HepG2 (cell line): ENCODE data around the gene RBAK. TPM values are rescaled to one million over a fixed set of nuclear protein-coding genes. Genes with fewer than 3 reads are reported as not detected.

Source experiments
- CCAR2 ChIP-seq: fragments of 200-400 bp; formaldehyde crosslinking; optimal IDR thresholded peaks from 2 replicates; pipeline ENCODE3; 2018; ENCODE audit warnings: low read depth, mild to moderate bottlenecking, low read length, moderate library complexity
- DNMT3B ChIP-seq: conservative IDR thresholded peaks from 2 replicates; pipeline ENCODE4 v1.6.1; 2016; ENCODE audit warnings: missing biosample characterization, control low read depth
- FOXA1 ChIP-seq, 2 experiments: fragments of 450-650 bp in 1 of 2; sonication (generic) in 1 of 2; formaldehyde crosslinking in 1 of 2; IDR thresholded peaks; 2 replicates each; pipeline versions ENCODE4 v1.4.0 to v1.6.1; 2016 to 2020; ENCODE audit warnings: missing genetic modification reagents in 1 of 2
- HMG20A ChIP-seq: IDR thresholded peaks from 2 replicates; pipeline ENCODE4 v1.6.1; 2016; ENCODE audit warnings: borderline replicate concordance
- POLR2AphosphoS5 ChIP-seq: IDR thresholded peaks from 2 replicates; pipeline ENCODE4 v1.6.1; 2012; ENCODE audit warnings: low read depth, low read length
- SAP130 ChIP-seq: IDR thresholded peaks from 2 replicates; pipeline ENCODE4 v1.6.1; 2016; ENCODE audit warnings: low read depth
- SOX5 ChIP-seq: IDR thresholded peaks from 2 replicates; pipeline ENCODE4 v1.6.1; 2016; ENCODE audit warnings: borderline replicate concordance
- TBX3 ChIP-seq: fragments of 450-650 bp; IDR thresholded peaks from 2 replicates; pipeline ENCODE4 v1.6.1; 2017; ENCODE audit warnings: antibody characterized with exemption, mild to moderate bottlenecking, inconsistent platforms, borderline replicate concordance
- ZBTB42 ChIP-seq: sonication (generic); formaldehyde crosslinking; IDR thresholded peaks from 2 replicates; pipeline ENCODE4 v1.5.0; 2020; ENCODE audit warnings: mild to moderate bottlenecking, missing genetic modification reagents
- ZNF235 ChIP-seq: sonication (generic); formaldehyde crosslinking; IDR thresholded peaks from 2 replicates; pipeline ENCODE4 v1.8.1; 2023; ENCODE audit warnings: mild to moderate bottlenecking, missing genetic modification reagents, borderline replicate concordance
- ZNF292 ChIP-seq: sonication (generic); formaldehyde crosslinking; IDR thresholded peaks from 2 replicates; pipeline ENCODE4 v1.8.1; 2022; ENCODE audit warnings: mild to moderate bottlenecking, low read depth, missing genetic modification reagents, borderline replicate concordance
- ZNF83 ChIP-seq: sonication (generic); formaldehyde crosslinking; IDR thresholded peaks from 2 replicates; pipeline ENCODE4 v1.4.0; 2020; ENCODE audit warnings: missing genetic modification reagents, mild to moderate bottlenecking, borderline replicate concordance
- polyA plus RNA-seq, 8 experiments: library from polyadenylated mRNA; depleted of rRNA in 3 of 8; stranded (reverse) in 7 of 8; unstranded in 1 of 8; fragments of >200 nt; fragmentation: Illumina TruSeq in 4 of 8; extraction: Trizol in 4 of 8; gene quantifications; 2 replicates each; pipeline versions ENCODE4 v1.2.1 to v1.2.3, GENCODE V29; 2011 to 2016; ENCODE audit warnings: low read depth in 4 of 8, missing spikeins in 1 of 8, mixed read lengths in 1 of 8; ENCODE audit not compliant: insufficient read depth in 1 of 8
- total RNA-seq, 5 experiments: library from RNA; depleted of rRNA; stranded (reverse); fragments of >200 nt; fragmentation: Illumina TruSeq; extraction: Trizol; gene quantifications; 2 replicates each; pipeline ENCODE4 v1.2.3, GENCODE V29; 2016; ENCODE audit warnings: low read depth in 1 of 5
- TF ChIP-seq, protein P1 (sequence below): sonication (generic); formaldehyde crosslinking; IDR thresholded peaks from 2 replicates; pipeline ENCODE4 v1.9.0; 2021; ENCODE audit warnings: missing genetic modification reagents, borderline replicate concordance
- TF ChIP-seq, protein P2 (sequence below): sonication (generic); formaldehyde crosslinking; IDR thresholded peaks from 2 replicates; pipeline ENCODE4 v1.8.0; 2022; ENCODE audit warnings: mild to moderate bottlenecking, missing genetic modification reagents; ENCODE audit not compliant: insufficient replicate concordance
- TF ChIP-seq, protein P3 (sequence below): sonication (generic); formaldehyde crosslinking; IDR thresholded peaks from 2 replicates; pipeline ENCODE4 v1.4.0; 2020; ENCODE audit warnings: mild to moderate bottlenecking, low read depth, missing genetic modification reagents
- TF ChIP-seq, protein P4 (sequence below): sonication (generic); formaldehyde crosslinking; IDR thresholded peaks from 2 replicates; pipeline ENCODE4 v1.5.1; 2020; ENCODE audit warnings: mild to moderate bottlenecking, moderate library complexity, missing genetic modification reagents

RBAK gene
- total and polyA plus RNA-seq, 2 of the 13 experiments (the other 11 are each of a cell fraction or from before 2014, with no cell fraction given), result 4.4 to 11.8 TPM

DNA sequence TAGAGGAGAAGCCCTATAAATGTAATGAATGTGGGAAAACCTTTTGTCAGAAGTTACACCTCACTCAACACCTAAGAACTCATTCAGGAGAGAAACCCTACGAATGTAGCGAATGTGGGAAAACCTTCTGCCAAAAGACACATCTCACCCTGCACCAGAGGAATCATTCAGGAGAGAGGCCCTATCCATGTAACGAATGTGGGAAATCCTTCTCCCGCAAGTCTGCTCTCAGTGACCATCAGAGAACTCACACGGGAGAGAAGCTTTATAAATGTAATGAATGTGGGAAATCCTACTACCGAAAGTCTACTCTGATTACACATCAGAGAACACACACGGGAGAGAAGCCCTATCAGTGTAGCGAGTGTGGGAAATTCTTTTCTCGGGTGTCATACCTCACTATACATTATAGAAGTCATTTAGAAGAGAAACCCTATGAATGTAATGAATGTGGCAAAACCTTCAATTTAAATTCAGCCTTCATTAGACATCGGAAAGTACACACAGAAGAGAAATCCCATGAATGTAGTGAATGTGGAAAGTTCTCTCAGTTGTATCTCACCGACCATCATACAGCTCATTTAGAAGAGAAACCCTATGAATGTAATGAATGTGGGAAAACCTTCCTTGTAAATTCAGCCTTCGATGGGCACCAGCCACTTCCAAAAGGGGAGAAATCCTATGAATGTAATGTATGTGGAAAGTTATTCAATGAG, 18.9 kb downstream of the RBAK start (continued):
- TF ChIP-seq, protein P1, sequence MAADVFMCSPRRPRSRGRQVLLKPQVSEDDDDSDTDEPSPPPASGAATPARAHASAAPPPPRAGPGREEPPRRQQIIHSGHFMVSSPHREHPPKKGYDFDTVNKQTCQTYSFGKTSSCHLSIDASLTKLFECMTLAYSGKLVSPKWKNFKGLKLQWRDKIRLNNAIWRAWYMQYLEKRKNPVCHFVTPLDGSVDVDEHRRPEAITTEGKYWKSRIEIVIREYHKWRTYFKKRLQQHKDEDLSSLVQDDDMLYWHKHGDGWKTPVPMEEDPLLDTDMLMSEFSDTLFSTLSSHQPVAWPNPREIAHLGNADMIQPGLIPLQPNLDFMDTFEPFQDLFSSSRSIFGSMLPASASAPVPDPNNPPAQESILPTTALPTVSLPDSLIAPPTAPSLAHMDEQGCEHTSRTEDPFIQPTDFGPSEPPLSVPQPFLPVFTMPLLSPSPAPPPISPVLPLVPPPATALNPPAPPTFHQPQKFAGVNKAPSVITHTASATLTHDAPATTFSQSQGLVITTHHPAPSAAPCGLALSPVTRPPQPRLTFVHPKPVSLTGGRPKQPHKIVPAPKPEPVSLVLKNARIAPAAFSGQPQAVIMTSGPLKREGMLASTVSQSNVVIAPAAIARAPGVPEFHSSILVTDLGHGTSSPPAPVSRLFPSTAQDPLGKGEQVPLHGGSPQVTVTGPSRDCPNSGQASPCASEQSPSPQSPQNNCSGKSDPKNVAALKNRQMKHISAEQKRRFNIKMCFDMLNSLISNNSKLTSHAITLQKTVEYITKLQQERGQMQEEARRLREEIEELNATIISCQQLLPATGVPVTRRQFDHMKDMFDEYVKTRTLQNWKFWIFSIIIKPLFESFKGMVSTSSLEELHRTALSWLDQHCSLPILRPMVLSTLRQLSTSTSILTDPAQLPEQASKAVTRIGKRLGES (CRISPR knock-in tag), result no peak
- TF ChIP-seq ZBTB42 (CRISPR knock-in tag) (no peak), CCAR2 (no peak), ZNF235 (no peak), SAP130 (CRISPR knock-in tag) (no peak), TBX3 (no peak), FOXA1 (IDR thresholded peaks at IDR 0.05) (no peak), FOXA1 (CRISPR knock-in tag; IDR thresholded peaks at IDR 0.05) (no peak), SOX5 (no peak), POLR2AphosphoS5 (no peak), DNMT3B (CRISPR knock-in tag) (no peak), HMG20A (no peak), ZNF83 (CRISPR knock-in tag) (no peak), ZNF292 (no peak)
- TF ChIP-seq, protein P2, sequence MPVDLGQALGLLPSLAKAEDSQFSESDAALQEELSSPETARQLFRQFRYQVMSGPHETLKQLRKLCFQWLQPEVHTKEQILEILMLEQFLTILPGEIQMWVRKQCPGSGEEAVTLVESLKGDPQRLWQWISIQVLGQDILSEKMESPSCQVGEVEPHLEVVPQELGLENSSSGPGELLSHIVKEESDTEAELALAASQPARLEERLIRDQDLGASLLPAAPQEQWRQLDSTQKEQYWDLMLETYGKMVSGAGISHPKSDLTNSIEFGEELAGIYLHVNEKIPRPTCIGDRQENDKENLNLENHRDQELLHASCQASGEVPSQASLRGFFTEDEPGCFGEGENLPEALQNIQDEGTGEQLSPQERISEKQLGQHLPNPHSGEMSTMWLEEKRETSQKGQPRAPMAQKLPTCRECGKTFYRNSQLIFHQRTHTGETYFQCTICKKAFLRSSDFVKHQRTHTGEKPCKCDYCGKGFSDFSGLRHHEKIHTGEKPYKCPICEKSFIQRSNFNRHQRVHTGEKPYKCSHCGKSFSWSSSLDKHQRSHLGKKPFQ (CRISPR knock-in tag), result no peak
- TF ChIP-seq, protein P3, sequence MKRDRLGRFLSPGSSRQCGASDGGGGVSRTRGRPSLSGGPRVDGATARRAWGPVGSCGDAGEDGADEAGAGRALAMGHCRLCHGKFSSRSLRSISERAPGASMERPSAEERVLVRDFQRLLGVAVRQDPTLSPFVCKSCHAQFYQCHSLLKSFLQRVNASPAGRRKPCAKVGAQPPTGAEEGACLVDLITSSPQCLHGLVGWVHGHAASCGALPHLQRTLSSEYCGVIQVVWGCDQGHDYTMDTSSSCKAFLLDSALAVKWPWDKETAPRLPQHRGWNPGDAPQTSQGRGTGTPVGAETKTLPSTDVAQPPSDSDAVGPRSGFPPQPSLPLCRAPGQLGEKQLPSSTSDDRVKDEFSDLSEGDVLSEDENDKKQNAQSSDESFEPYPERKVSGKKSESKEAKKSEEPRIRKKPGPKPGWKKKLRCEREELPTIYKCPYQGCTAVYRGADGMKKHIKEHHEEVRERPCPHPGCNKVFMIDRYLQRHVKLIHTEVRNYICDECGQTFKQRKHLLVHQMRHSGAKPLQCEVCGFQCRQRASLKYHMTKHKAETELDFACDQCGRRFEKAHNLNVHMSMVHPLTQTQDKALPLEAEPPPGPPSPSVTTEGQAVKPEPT (CRISPR knock-in tag), result no peak
- TF ChIP-seq, protein P4, sequence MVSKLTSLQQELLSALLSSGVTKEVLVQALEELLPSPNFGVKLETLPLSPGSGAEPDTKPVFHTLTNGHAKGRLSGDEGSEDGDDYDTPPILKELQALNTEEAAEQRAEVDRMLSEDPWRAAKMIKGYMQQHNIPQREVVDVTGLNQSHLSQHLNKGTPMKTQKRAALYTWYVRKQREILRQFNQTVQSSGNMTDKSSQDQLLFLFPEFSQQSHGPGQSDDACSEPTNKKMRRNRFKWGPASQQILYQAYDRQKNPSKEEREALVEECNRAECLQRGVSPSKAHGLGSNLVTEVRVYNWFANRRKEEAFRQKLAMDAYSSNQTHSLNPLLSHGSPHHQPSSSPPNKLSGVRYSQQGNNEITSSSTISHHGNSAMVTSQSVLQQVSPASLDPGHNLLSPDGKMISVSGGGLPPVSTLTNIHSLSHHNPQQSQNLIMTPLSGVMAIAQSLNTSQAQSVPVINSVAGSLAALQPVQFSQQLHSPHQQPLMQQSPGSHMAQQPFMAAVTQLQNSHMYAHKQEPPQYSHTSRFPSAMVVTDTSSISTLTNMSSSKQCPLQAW, result no peak
